HUES64 (cell line): ENCODE results near the gene PUSL1.

ENCODE experiments used
- H3K27ac ChIP-seq: 2 replicates; pipeline ENCODE4 v1.7.0; 2013; ENCODE audit warnings: low read depth, low read length, inconsistent platforms
- H3K27me3 ChIP-seq: 2 replicates; pipeline ENCODE4 v1.6.1; 2013; ENCODE audit warnings: mild to moderate bottlenecking, low read length; ENCODE audit not compliant: insufficient read depth
- H3K36me3 ChIP-seq: 2 replicates; pipeline ENCODE4 v1.6.1; 2013; ENCODE audit warnings: mild to moderate bottlenecking, low read length; ENCODE audit not compliant: insufficient read depth
- H3K4me1 ChIP-seq: 2 replicates; pipeline ENCODE4 v1.6.1; 2013; ENCODE audit warnings: mild to moderate bottlenecking, low read length, moderate library complexity; ENCODE audit not compliant: insufficient read depth
- H3K4me3 ChIP-seq: 2 replicates; pipeline ENCODE4 v1.5.1; 2013; ENCODE audit warnings: mild to moderate bottlenecking, low read length, moderate library complexity
- H3K9ac ChIP-seq: 2 replicates; pipeline ENCODE4 v1.6.1; 2013; ENCODE audit warnings: mild to moderate bottlenecking, low read depth, low read length
- H3K9me3 ChIP-seq: 2 replicates; pipeline ENCODE4 v1.6.1; 2013; ENCODE audit warnings: low read depth, low read length; ENCODE audit not compliant: insufficient read depth
- WGBS: fragments of 150-250, 120-280 bp; methylation state at CpG from one replicate; pipeline ENCODE4 v1.1.7; 2013; ENCODE audit warnings: missing lambda C conversion rate; 5-methylcytosine and 5-hydroxymethylcytosine counted together

PUSL1 gene

GRCh38 chr1:1306070-1306660 lies 2.2 kb upstream of the PUSL1 start:
- Histone ChIP-seq H3K27ac (peak overlapping the region; percentile 72; the same call in 1 of the 2 replicates), H3K4me3 (peak overlapping the region; percentile 77), H3K27me3 (no peaks in the 10 kb centered on the region; the same call in 1 of the 2 replicates), H3K4me1 (peaks cover 23% of the 10 kb centered on the region), H3K9me3 (no peaks in the 10 kb centered on the region), H3K9ac (no peak overlapping the region), H3K36me3 (peaks cover 13% of the 10 kb centered on the region)
- WGBS, result 52% methylated on average over 11 of the region's 11 CpGs

GRCh38 chr1:1306661-1307260 lies 1.6 kb upstream of the PUSL1 start:
- 67% methylated on average over 27 of the region's 27 CpGs for WGBS
- peak overlapping the region; percentile 74; the same call in 1 of the 2 replicates for H3K9ac ChIP-seq
- H3K4me3 ChIP-seq, result peak overlapping the region; percentile 77
- H3K4me1 ChIP-seq, result peaks cover 23% of the 10 kb centered on the region
- peaks cover 19% of the 10 kb centered on the region for H3K36me3 ChIP-seq
- no peak overlapping the region for H3K27ac ChIP-seq
- H3K9me3 ChIP-seq, result no peaks in the 10 kb centered on the region
- no peaks in the 10 kb centered on the region; the same call in 1 of the 2 replicates for H3K27me3 ChIP-seq

DNA sequence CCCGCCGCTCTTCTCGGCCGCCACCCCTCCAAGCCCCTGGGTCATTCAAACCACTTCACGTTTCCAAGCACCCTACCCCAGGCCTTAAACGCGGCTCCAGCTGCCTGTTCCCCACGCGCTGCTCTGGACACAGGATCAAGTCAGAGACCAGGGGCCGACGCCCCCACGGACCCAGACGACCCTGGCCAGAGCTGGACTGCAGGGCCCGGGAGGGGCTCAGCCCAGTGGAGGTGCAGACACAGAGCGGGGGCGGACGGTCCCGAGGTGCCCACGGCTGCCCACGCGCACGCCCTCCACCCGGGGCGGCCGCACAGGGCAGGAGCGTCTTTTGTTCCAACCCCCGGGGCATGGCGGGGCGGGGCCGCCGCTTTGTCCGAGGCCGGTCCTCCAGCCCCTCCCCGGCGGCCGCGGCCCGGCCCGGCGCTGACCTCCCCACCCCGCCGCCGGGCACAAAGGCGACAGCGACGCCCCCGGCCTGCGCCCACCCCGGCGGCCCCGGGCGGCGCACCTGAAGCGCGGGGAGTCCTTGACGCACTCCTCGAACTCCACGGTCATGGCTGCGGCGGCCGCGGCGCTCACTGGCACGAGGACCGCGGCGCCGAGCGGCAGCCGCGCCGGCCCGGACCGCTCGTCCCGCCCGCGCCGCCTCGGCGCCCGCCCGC lies 1.0 kb upstream of the PUSL1 start:
- Histone ChIP-seq H3K27ac (peak overlapping the region; percentile 25; the same call in 1 of the 2 replicates), H3K9me3 (no peaks in the 10 kb centered on the region), H3K36me3 (peaks cover 24% of the 10 kb centered on the region), H3K4me1 (peaks cover 23% of the 10 kb centered on the region), H3K9ac (peak overlapping the region; percentile 74), H3K4me3 (peak overlapping the region; percentile 77), H3K27me3 (no peaks in the 10 kb centered on the region; the same call in 1 of the 2 replicates)
- 2% methylated on average over 83 of the region's 83 CpGs for WGBS

DNA sequence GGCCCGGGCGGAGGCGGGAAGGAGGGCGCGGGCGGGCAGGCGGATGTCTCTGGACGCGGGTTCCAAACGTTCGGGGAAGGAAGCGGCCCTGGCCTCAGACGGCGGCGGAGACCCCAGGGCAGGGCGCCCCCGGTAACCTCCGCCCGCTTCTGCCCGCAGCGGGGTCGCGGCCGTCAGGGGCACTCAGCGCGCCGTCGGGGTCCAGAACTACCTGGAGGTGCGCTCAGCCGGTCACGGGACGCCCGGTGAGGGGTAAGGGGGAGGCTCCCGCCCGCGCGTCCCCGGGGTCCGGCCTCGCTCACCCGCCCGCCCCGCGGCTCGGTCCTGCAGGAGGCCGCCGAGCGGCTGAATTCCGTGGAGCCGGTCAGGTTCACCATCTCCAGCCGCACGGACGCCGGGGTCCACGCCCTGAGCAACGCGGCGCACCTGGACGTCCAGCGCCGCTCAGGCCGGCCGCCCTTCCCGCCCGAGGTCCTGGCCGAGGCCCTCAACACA lies 406 bp downstream of the PUSL1 start:
- Histone ChIP-seq H3K36me3 (peaks cover 38% of the 10 kb centered on the region), H3K9me3 (no peaks in the 10 kb centered on the region), H3K27me3 (no peaks in the 10 kb centered on the region; the same call in 1 of the 2 replicates), H3K9ac (peak overlapping the region; percentile 82), H3K27ac (peak overlapping the region; percentile 67; the same call in 1 of the 2 replicates), H3K4me1 (peaks cover 23% of the 10 kb centered on the region), H3K4me3 (peak overlapping the region; percentile 88)
- under 1% methylated on average over 66 of the region's 66 CpGs for WGBS

GRCh38 chr1:1309251-1310108 lies 1.1 kb downstream of the PUSL1 start:
- H3K27me3 ChIP-seq, result no peaks in the 10 kb centered on the region; the same call in 1 of the 2 replicates
- H3K9ac ChIP-seq, result peak overlapping the region; percentile 82
- H3K4me1 ChIP-seq, result peaks cover 21% of the 10 kb centered on the region
- peaks cover 45% of the 10 kb centered on the region for H3K36me3 ChIP-seq
- peak overlapping the region; percentile 88 for H3K4me3 ChIP-seq
- peak overlapping the region; percentile 13; the same call in 1 of the 2 replicates for H3K27ac ChIP-seq
- H3K9me3 ChIP-seq, result no peaks in the 10 kb centered on the region
- 15% methylated on average over 57 of the region's 57 CpGs for WGBS

DNA sequence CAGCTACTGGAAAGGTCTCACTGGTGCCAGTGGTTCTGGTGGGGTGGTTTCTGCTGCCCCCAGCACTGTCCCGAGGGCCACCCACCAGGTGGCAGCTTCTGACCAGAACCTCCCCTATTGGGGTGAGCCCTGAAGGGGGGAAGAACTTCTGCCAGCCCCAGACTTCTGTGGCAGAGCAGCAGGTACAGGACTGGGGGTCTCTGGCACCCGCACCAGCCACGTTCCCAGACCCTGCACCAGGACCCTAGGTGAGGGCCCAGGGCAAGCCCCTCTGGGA lies 1.6 kb downstream of the PUSL1 start:
- H3K9me3 ChIP-seq, result no peaks in the 10 kb centered on the region
- peaks cover 49% of the 10 kb centered on the region for H3K36me3 ChIP-seq
- H3K27ac ChIP-seq, result no peak overlapping the region; the same call in 1 of the 2 replicates
- no peak overlapping the region for H3K4me3 ChIP-seq
- no peak overlapping the region for H3K9ac ChIP-seq
- WGBS, result 82% methylated on average over 3 of the region's 3 CpGs
- H3K4me1 ChIP-seq, result peaks cover 17% of the 10 kb centered on the region
- no peaks in the 10 kb centered on the region; the same call in 1 of the 2 replicates for H3K27me3 ChIP-seq

DNA sequence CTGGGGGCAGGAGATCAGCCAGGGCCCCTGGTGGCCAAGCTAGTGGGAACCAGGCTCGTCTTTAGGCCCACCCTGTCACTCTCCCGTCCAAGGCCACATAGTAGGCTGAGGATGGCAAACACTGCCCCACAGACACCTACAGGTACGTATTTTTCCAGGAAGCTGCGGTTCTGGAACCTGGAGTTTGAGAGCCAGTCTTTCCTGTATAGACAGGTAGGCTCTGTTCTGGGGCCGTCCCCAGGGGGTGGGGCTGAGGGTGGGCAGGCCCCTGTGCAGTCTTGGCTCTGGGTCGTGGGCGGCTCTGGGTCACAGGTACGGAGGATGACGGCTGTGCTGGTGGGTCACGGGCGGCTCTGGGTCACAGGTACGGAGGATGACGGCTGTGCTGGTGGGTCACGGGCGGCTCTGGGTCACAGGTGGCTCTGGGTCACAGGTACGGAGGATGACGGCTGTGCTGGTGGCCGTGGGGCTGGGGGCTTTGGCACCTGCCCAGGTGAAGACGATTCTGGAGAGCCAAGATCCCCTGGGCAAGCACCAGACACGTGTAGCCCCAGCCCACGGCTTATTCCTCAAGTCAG lies 2.2 kb downstream of the PUSL1 start:
- Histone ChIP-seq H3K27ac (no peak overlapping the region; the same call in 1 of the 2 replicates), H3K9ac (no peak overlapping the region), H3K4me1 (peaks cover 15% of the 10 kb centered on the region; the same call in 1 of the 2 replicates), H3K36me3 (peaks cover 49% of the 10 kb centered on the region), H3K9me3 (no peaks in the 10 kb centered on the region), H3K27me3 (no peaks in the 10 kb centered on the region; the same call in 1 of the 2 replicates), H3K4me3 (no peak overlapping the region)
- 93% methylated on average over 21 of the region's 21 CpGs for WGBS

DNA sequence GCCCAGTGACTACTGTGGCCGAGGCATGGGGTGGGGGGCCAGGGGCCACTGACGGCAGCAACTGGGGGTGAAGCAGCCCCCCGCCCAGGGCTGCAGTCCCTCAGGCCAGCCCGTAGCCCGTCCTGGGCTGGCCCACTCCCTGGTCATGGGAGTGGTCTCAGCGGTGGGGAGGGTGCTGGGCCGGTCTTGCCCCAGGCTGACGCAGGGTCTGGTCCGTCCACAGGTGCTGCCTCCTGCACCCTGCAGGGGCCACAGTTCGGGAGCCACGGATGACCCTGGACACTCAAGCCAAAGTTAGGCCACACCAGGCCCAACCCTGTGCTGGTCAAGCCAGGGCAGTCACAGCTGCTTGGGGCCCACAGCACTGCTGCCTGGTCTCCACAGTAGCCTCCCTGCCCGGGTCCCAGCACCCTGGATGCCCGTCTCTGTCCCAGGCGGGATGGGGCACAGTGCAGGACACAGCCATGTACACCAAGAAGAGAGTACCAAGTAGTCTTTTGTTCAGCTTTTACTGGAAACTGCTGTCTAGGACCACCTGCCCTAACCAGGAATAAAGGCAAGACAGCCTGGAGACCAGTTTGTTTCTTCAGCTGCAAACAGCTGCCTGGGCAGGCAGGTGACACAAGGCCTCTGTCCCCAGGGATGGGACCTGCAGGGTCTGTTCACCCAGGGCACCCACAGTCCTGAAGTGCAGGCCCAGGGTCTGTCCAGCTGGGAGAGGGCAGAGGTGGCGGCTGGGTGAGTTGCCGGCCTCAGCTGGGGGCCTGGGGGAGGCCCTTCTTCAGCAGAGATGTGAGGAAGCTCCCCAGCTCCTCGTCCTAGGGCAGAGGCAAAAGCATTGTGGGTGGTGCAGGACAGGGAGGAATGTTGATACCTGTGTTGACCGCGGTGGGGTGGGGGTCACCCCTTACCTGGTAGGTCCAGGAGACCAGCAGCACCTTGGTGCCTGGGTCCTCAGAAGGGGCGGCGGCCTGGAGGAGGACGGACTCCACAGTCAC lies 3.0 kb downstream of the PUSL1 start:
- Histone ChIP-seq H3K4me3 (no peak overlapping the region), H3K4me1 (peaks cover 12% of the 10 kb centered on the region), H3K9me3 (no peaks in the 10 kb centered on the region), H3K27me3 (no peaks in the 10 kb centered on the region; the same call in 1 of the 2 replicates), H3K9ac (no peak overlapping the region), H3K36me3 (peaks cover 49% of the 10 kb centered on the region), H3K27ac (no peak overlapping the region)
- 93% methylated on average over 22 of the region's 22 CpGs for WGBS

DNA sequence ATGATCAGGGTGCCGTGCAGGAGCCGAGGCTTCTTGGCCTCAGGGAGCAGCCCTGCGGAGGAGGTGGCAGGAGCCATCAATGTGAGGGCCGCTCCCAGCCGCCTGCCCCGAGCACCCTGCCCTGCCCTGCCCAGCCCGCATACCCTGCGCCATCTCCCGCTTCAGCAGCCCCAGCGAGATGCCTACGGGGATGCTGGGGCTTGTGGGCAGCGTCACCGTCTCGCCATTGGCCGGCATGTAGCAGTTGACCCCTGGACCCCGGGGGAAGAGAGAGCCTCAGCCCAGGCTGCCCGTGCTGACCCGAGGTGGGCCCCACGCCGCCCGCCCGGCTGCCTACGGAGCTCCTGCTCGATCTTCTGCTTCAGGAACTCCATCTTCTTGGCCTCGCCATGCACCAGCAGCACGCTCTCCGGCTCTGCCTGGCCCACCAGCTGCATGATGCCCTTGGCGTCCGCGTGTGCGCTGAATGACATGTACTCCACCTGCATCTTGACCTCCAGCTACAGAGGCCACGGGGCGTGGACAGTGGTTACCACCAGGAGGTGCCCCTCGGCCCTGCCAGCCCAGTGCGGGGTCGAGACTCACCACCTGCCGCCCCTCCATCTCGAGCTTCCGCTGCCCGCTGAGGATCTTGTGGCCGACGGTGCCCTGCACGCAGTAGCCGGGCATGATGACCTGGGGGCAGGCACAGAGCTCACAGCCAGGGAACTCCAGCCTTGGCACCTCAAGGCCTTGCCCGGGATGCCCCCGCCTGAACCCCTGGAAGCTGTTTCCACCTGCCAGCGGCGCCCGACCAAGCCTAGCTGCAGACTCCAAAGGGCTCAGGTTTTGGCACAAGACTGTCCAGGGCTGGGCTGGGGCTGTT lies 4.3 kb downstream of the PUSL1 start:
- no peak overlapping the region for H3K27ac ChIP-seq
- no peak overlapping the region for H3K9ac ChIP-seq
- peaks cover 7% of the 10 kb centered on the region for H3K4me1 ChIP-seq
- H3K9me3 ChIP-seq, result no peaks in the 10 kb centered on the region
- H3K36me3 ChIP-seq, result peaks cover 55% of the 10 kb centered on the region
- H3K27me3 ChIP-seq, result no peaks in the 10 kb centered on the region
- 95% methylated on average over 49 of the region's 49 CpGs for WGBS
- no peak overlapping the region for H3K4me3 ChIP-seq
